WI38 (cell line): ENCODE data around the gene EHD4.

Experiments
- H3K4me3 ChIP-seq: 2 replicates; pipeline ENCODE4 v1.5.1; 2011; ENCODE audit warnings: low read depth, mild to moderate bottlenecking, control low read depth, low read length
- TF ChIP-seq, protein P1 (sequence below): IDR thresholded peaks from 2 replicates; pipeline ENCODE4 v1.5.1; 2012; ENCODE audit warnings: low read depth, mild to moderate bottlenecking, control low read depth, low read length

Gene EHD4

DNA sequence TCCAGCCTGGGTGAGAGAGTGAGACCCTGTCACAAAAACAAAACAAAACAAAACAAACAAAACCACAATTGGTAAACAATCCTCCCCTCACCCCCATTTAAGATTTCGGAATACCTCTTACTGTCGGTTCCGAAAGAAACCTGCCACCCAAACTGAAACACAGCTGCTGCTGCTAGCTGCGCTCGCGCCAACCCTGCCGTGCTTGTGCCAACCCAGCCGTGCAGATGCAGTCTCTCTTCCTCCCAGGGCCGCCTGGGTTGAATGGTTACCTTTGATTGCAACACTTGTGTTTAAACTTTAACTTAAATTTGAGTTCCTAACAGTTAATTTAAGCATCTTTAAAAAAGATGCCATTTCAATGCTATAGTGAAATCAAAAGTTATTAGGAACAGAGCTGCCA is 50.0 kb downstream of the EHD4 start:
- TF ChIP-seq, protein P1, sequence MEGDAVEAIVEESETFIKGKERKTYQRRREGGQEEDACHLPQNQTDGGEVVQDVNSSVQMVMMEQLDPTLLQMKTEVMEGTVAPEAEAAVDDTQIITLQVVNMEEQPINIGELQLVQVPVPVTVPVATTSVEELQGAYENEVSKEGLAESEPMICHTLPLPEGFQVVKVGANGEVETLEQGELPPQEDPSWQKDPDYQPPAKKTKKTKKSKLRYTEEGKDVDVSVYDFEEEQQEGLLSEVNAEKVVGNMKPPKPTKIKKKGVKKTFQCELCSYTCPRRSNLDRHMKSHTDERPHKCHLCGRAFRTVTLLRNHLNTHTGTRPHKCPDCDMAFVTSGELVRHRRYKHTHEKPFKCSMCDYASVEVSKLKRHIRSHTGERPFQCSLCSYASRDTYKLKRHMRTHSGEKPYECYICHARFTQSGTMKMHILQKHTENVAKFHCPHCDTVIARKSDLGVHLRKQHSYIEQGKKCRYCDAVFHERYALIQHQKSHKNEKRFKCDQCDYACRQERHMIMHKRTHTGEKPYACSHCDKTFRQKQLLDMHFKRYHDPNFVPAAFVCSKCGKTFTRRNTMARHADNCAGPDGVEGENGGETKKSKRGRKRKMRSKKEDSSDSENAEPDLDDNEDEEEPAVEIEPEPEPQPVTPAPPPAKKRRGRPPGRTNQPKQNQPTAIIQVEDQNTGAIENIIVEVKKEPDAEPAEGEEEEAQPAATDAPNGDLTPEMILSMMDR = no peak
- no peak overlapping the region for H3K4me3 ChIP-seq

DNA sequence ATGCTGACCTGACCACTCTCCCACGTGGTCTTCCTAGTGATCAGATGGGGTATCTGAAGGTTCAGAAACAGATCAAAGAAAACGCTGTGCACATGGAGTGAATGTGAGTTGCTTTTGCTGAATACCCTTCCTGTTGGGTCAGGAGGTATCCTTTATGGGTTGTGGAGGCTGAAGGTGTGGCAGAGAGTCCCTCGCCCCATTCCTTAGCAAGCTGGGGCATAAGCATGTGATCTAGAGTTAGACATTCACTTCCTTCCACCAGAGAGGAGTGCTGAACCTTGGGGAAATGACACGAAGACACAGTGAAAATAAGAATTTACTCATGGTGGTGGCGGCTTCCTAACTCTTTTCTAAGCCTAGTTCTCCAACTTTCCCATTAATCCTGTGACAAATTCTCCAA is 50.7 kb downstream of the EHD4 start:
- no peak overlapping the region for H3K4me3 ChIP-seq
- TF ChIP-seq, protein P1 = no peak

DNA sequence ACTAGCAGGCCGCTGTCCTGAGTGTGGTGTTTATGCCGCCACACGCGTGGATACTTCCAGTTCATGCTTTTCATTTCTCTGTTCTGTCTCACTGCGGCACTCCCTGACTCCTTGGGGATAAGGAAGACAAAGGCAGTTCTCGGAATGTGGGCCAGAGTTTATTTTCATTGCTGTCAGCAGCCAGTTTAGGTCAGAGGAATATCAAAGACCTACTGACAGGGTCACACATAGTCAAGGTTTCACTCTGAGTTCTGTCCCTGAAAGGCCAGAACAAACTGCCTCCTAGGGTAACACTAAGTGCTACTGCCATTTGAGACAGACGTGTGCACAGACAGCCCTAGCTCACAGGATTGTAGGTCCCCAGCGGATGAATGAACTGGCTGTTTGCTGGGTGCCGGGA is 51.2 kb downstream of the EHD4 start:
- no peak overlapping the region for H3K4me3 ChIP-seq
- TF ChIP-seq, protein P1 = no peak

DNA sequence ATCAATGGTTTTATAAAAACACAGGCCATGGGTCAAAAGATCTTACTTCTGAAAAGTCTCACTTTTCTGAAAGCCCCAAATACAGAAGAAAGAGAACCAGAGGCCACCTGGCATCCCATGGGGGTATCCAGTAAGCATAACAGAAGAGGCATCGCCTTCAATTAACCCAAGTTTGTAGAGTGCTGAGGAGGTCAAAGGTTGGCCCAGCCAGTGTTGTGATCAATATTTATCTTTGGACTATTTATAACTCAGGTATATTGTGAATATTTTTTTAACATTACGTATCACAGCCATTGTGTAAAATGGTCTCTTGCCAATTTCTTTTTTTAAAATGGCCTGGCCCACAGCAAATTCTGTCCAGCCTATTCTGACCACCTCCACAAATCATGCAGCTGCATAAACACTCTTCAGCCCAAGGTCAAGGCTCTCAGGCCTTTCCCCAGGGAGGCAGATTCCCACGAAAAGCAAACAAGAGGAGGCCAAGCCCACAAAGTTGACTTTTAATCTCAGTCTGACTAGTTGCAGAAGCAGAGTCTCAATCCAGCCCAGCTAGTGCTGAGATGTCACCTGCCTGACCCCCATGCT is 52.3 kb downstream of the EHD4 start:
- TF ChIP-seq, protein P1 = no peak
- no peak overlapping the region for H3K4me3 ChIP-seq

DNA sequence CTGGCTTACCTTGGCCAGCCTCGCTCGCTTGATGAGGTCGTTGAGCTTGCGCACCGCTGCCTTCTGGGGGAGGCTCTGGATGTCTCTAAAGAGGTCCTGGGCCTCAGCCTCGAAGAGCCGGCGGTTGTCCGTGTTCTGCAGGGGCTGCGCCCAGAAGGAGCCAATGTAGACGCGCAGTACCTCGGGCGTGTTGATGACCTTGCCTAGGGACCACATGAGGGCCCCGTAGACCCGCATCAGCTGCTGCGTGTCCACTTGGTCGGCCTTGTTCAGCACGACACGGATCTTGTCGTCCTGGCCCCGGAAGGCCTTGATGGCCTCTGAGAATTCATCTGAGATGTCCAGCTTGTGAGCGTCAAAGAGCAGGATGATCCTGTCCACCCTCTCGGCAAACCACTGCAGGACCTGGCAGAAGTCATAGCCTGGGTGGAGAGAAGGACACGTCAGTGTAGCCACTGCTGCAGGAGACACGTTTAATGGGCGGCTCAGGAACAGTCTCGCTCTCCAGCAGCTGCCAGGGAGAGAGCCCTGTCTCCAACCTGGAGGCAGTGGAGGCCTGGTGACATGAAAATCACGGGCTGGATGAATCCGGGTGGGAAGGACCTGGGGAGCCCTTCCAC is 53.0 kb downstream of the EHD4 start:
- H3K4me3 ChIP-seq = no peak overlapping the region
- TF ChIP-seq, protein P1 = no peak

DNA sequence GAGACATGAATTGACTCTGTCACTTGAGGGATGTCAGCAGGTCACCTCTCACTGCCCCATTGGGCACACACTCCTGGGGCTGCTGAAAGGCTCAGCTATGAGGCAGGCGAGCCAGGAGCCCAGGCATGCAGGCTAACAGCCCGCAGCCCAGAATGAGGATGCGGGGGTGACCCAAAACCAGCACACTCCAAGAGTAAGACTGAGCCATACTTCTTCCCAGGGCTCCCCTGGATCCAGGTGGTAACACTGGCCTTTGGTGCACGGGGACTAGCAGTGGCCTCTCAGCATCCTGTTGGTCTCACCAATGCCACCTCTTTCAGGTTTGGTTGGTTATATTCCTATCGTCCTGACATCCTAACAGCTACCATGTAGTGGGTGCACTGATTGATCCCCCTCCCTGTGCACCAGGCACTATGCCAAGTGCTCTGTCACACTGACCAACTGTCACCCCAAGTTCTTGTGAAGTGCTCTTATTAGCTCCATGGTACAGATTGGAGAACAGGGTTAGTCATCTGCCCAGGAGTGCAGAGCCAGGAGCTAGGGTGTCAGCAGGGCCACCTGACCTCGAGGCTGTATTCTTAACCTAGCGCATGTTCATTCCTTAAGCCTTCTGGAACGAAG is 53.7 kb downstream of the EHD4 start:
- TF ChIP-seq, protein P1 = no peak
- H3K4me3 ChIP-seq = no peak overlapping the region

DNA sequence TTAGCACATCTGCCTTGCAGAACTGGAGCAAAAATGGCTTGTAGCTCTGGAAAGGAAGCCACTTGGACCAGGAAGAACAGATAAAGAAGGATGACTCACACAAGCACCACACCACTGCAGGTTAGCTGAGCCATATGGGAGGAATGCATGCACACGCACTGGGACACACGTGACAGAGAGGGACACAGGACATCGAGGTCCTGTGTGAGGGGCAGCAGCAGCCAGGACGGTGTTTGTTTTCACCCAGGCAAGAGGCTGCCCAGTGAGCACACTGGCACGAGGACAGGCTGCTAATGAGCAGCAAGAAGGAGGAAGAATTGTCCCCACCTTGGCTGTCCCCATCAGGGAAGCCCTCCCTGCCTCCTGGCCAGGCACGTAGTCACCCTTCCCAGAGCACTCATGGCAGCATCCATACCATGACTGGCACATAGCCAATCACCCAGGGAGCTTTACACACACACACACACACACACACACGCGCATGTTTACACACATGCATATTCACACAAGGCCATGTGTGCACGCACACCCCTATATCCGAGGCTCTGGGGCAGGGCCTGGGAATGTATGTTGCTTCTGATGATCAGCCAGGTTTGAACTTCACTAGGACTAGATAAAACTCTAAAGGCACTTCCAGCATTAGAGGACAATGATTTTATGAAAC is 54.5 kb downstream of the EHD4 start:
- no peak overlapping the region for H3K4me3 ChIP-seq
- TF ChIP-seq, protein P1 = no peak
